Measurements from ENCODE around the gene SH3RF2. TPM values are rescaled to one million over a fixed set of nuclear protein-coding genes. Genes with fewer than 3 reads are reported as not detected.

SH3RF2 gene
- total and polyA plus RNA-seq, 2 donors (not counting 3 experiments of a cell fraction or from before 2014, with no cell fraction given): 0.54 to 0.84 TPM

- BruUV-seq (replicated peaks): no TSS peak
- H3K79me2 ChIP-seq (ENCODE audit: control insufficient read depth, insufficient read depth, low read length): no peaks in the 10 kb centered on the region
- dilution Hi-C loops (cut with MboI; ENCODE audit: extremely low pct_ligation_motif_present, low sequenced_read_pairs) (no loop called here), intact Hi-C loops (cut with micrococcal nuclease) (no loop called here)
- ChIA-PET CTCF (no interaction called here), POLR2A (no interaction called here)
- no peak overlapping the region for H3K4me2 ChIP-seq (ENCODE audit: insufficient read depth, low read length)
- H3K9me1 ChIP-seq (replicated peaks; ENCODE audit: control insufficient read depth, extremely low read depth, insufficient read depth, low read length): no peaks in the 10 kb centered on the region
- no peak overlapping the region for H3K27ac ChIP-seq (ENCODE audit: insufficient read depth, low read depth, low read length)
- H4K20me1 ChIP-seq (replicated peaks; ENCODE audit: control insufficient read depth, extremely low read depth, insufficient read depth, low read length): no peaks in the 10 kb centered on the region
- H3K36me3 ChIP-seq (ENCODE audit: control insufficient read depth in 2 of 2, extremely low read depth in 1 of 2, insufficient read depth in 2 of 2, low read length in 2 of 2): no peaks in the 10 kb centered on the region
- no peak overlapping the region for H3K9ac ChIP-seq (replicated peaks; ENCODE audit: extremely low read depth, insufficient read depth, low read length)
- H3K4me1 ChIP-seq (ENCODE audit: control insufficient read depth, extremely low read depth, insufficient read depth, low read length): peaks cover 10% of the 10 kb centered on the region
- no peak for FAIRE-seq
- H3K9me3 ChIP-seq (replicated peaks; ENCODE audit: control insufficient read depth, insufficient read depth, low read length): no peaks in the 10 kb centered on the region
- DNase-seq (ENCODE audit: low read depth, low spot score): no peak
- no peak overlapping the region for H2AFZ ChIP-seq (ENCODE audit: low read depth, low read length)
- H3K27me3 ChIP-seq (ENCODE audit: control insufficient read depth in 2 of 2, insufficient read depth in 2 of 2, low read length in 2 of 2): no peaks in the 10 kb centered on the region
- H3K4me3 ChIP-seq (replicated peaks in 1 of 3; ENCODE audit: insufficient read depth in 1 of 3, low read depth in 1 of 3, low read length in 3 of 3): no peak overlapping the region
- TF ChIP-seq FOS (IDR thresholded peaks at IDR 0.05; ENCODE audit: borderline replicate concordance, insufficient read depth, low read length) (no peak), POLR2A (IDR thresholded peaks at IDR 0.05; ENCODE audit: low read depth, low read length) (no peak), POLR2AphosphoS5 (IDR thresholded peaks at IDR 0.05; ENCODE audit: insufficient read depth, low read depth, low read length) (no peak), MYC (IDR thresholded peaks at IDR 0.05; ENCODE audit: low read depth, low read length) (no peak), MAX (IDR thresholded peaks at IDR 0.05; ENCODE audit: insufficient read depth, insufficient read length) (no peak), EZH2 (IDR thresholded peaks at IDR 0.05; ENCODE audit: borderline replicate concordance, low read depth, low read length, severe bottlenecking) (no peak), JUN (IDR thresholded peaks at IDR 0.05; ENCODE audit: borderline replicate concordance, insufficient read depth, insufficient read length, low read depth) (no peak), GATA2 (IDR thresholded peaks at IDR 0.05; ENCODE audit: insufficient read depth, insufficient read length, low read depth, low read length) (no peak), CTCF (IDR thresholded peaks at IDR 0.05; ENCODE audit: extremely low read depth in 1 of 2, insufficient read depth in 1 of 2, low read depth in 1 of 2, low read length in 2 of 2) (no peak)
These were observed 4.7 kb upstream of the SH3RF2 start for GRCh38 chr5:145931718-145932117.
